A549 (cell line): ENCODE data around the gene PRKAR2B. TPM values are rescaled to one million over a fixed set of nuclear protein-coding genes. Genes with fewer than 3 reads are reported as not detected.

ENCODE experiments used
- ATAC-seq, 2 experiments: fragments of 200-7000 bp in 1 of 2; fragments of >200 bp in 1 of 2; cut with Nextera tagmentation in 1 of 2; cut with Tn5 transposase in 1 of 2; 3 replicates each; pipeline versions ENCODE4 v1.8.0 to v1.9.1; 2018 to 2020; ENCODE audit warnings: mild to moderate bottlenecking in 1 of 2, moderate library complexity in 1 of 2
- CTCF ChIA-PET: fragments of 300-600 bp; sonication (Branson Sonifier 250); formaldehyde crosslinking; extraction: SDS; loops from one replicate; lab custom pipeline; 2021; ENCODE audit warnings: antibody characterized with exemption, inconsistent platforms; lab: Yijun Ruan, JAX
- POLR2A ChIA-PET: fragments of 350-600 bp; formaldehyde crosslinking; extraction: SDS; loops from one replicate; lab custom pipeline; 2021; ENCODE audit warnings: antibody characterized with exemption, inconsistent platforms; lab: Yijun Ruan, JAX
- DNase-seq, 2 experiments: peaks; one replicate each; pipeline versions ENCODE4 v3.0.0 to v3.0.0-alpha.2; 2011 to 2016; ENCODE audit warnings: low read depth in 1 of 2, low spot score in 1 of 2
- FAIRE-seq: peaks from 2 replicates; lab custom pipeline; 2011; peaks lifted over from hg19 to GRCh38; lab: Jason Lieb, UNC
- H3K27ac ChIP-seq, 2 experiments: fragments of >200 bp; sonication (Bioruptor Twin); formaldehyde crosslinking; 3 replicates each; pipeline ENCODE4 v1.5.1; 2016 to 2017
- H3K4me1 ChIP-seq: fragments of >200 bp; sonication (Bioruptor Twin); formaldehyde crosslinking; 3 replicates; pipeline ENCODE4 v1.6.1; 2016
- H3K4me2 ChIP-seq: fragments of >200 bp; sonication (Bioruptor Twin); formaldehyde crosslinking; 3 replicates; pipeline ENCODE4 v1.6.1; 2016
- H3K4me3 ChIP-seq: fragments of >200 bp; sonication (Bioruptor Twin); formaldehyde crosslinking; 3 replicates; pipeline ENCODE4 v1.5.1; 2016
- H3K9me3 ChIP-seq: fragments of >200 bp; sonication (Bioruptor Twin); formaldehyde crosslinking; 3 replicates; pipeline ENCODE4 v1.6.1; 2016
- ATOH8 ChIP-seq: fragments of 250-450 bp; sonication (Bioruptor Pico); IDR thresholded peaks from 2 replicates; pipeline ENCODE4 v1.5.0; 2020; ENCODE audit warnings: low read depth, mild to moderate bottlenecking, moderate library complexity
- CTCF ChIP-seq: fragments of >200 bp; sonication (Bioruptor Twin); formaldehyde crosslinking; IDR thresholded peaks from 3 replicates; pipeline ENCODE4 v1.5.1; 2016
- E2F6 ChIP-seq: IDR thresholded peaks from 2 replicates; pipeline ENCODE4 v1.6.1; 2012; ENCODE audit warnings: low read depth, borderline replicate concordance
- EP300 ChIP-seq, 2 experiments: fragments of >200 bp; sonication (Bioruptor Twin); formaldehyde crosslinking; IDR thresholded peaks; 2 replicates in 1 of 2; 3 replicates in 1 of 2; pipeline ENCODE4 v1.6.1; 2016 to 2017
- FOSB ChIP-seq: fragments of 250-450 bp; sonication (Bioruptor Pico); IDR thresholded peaks from 2 replicates; pipeline ENCODE4 v1.5.0; 2020; ENCODE audit warnings: mild to moderate bottlenecking, moderate library complexity
- GATA3 ChIP-seq: IDR thresholded peaks from 2 replicates; pipeline ENCODE4 v1.6.1; 2012; ENCODE audit warnings: borderline replicate concordance
- HES2 ChIP-seq: fragments of >200 bp; sonication (Bioruptor Twin); formaldehyde crosslinking; IDR thresholded peaks from 2 replicates; pipeline ENCODE4 v1.6.1; 2016
- HEYL ChIP-seq: fragments of 250-450 bp; sonication (Bioruptor Pico); IDR thresholded peaks from 2 replicates; pipeline ENCODE4 v1.8.0; 2021; ENCODE audit warnings: mild to moderate bottlenecking, moderate library complexity
- HMGXB4 ChIP-seq: fragments of 250-450 bp; sonication (Bioruptor Pico); IDR thresholded peaks from 2 replicates; pipeline ENCODE4 v1.5.0; 2021; ENCODE audit warnings: mild to moderate bottlenecking, moderate library complexity, borderline replicate concordance
- KDM1A ChIP-seq: fragments of 200-600 bp; sonication (generic); IDR thresholded peaks from 2 replicates; pipeline ENCODE4 v1.6.1; 2016; ENCODE audit warnings: low read depth, mild to moderate bottlenecking
- KDM5A ChIP-seq: fragments of 200-600 bp; sonication (generic); IDR thresholded peaks from 2 replicates; pipeline ENCODE4 v1.6.1; 2016; ENCODE audit warnings: antibody characterized with exemption, mild to moderate bottlenecking
- MAZ ChIP-seq: fragments of 150-350 bp; IDR thresholded peaks from 2 replicates; pipeline ENCODE4 v1.6.1; 2014; ENCODE audit warnings: antibody characterized with exemption, low read depth, low read length, borderline replicate concordance
- NFE2L2 ChIP-seq: fragments of 150-350 bp; conservative IDR thresholded peaks from 2 replicates; pipeline ENCODE4 v1.6.1; 2014; ENCODE audit warnings: low read length
- NPAS2 ChIP-seq: fragments of 250-450 bp; sonication (Bioruptor Pico); IDR thresholded peaks from 2 replicates; pipeline ENCODE4 v1.8.0; 2022; ENCODE audit warnings: mild to moderate bottlenecking, moderate library complexity, borderline replicate concordance
- NR3C1 ChIP-seq: fragments of >200 bp; sonication (Bioruptor Twin); formaldehyde crosslinking; IDR thresholded peaks from 3 replicates; pipeline ENCODE4 v1.6.1; 2017
- PHF8 ChIP-seq: fragments of 200-600 bp; sonication (generic); IDR thresholded peaks from 2 replicates; pipeline ENCODE4 v1.6.1; 2016; ENCODE audit warnings: low read depth, mild to moderate bottlenecking, antibody characterized with exemption, moderate library complexity, borderline replicate concordance
- POLR2AphosphoS2 ChIP-seq: conservative IDR thresholded peaks from 2 replicates; pipeline ENCODE4 v1.6.1; 2012; ENCODE audit warnings: low read length, improper control_type of control experiment, inconsistent platforms
- RCOR1 ChIP-seq: fragments of 150-350 bp; IDR thresholded peaks from 2 replicates; pipeline ENCODE4 v1.6.1; 2014; ENCODE audit warnings: antibody characterized with exemption, low read length, low read depth
- RFX5 ChIP-seq: fragments of 450-650 bp; IDR thresholded peaks from 2 replicates; pipeline ENCODE4 v1.7.1; 2014; ENCODE audit warnings: antibody characterized with exemption, mild to moderate bottlenecking, moderate library complexity
- SREBF2 ChIP-seq: fragments of 450-650 bp; IDR thresholded peaks from 2 replicates; pipeline ENCODE4 v1.6.1; 2014; ENCODE audit warnings: mild to moderate bottlenecking, moderate library complexity
- TFCP2L1 ChIP-seq: fragments of 250-450 bp; sonication (Bioruptor Pico); IDR thresholded peaks from 2 replicates; pipeline ENCODE4 v1.5.0; 2021; ENCODE audit warnings: mild to moderate bottlenecking
- TP53 ChIP-seq: fragments of 250-450 bp; sonication (Bioruptor Pico); IDR thresholded peaks from 2 replicates; pipeline ENCODE4 v1.5.0; 2021; ENCODE audit warnings: mild to moderate bottlenecking, moderate library complexity
- USF2 ChIP-seq: fragments of 450-650 bp; IDR thresholded peaks from 2 replicates; pipeline ENCODE4 v1.6.1; 2014; ENCODE audit warnings: antibody characterized with exemption
- ZSCAN20 ChIP-seq: fragments of 250-450 bp; sonication (Bioruptor Pico); IDR thresholded peaks from 2 replicates; pipeline ENCODE4 v1.8.0; 2022; ENCODE audit warnings: mild to moderate bottlenecking, moderate library complexity
- WGBS: methylation state at CpG from one replicate; pipeline ENCODE4 v1.1.6; 2017; ENCODE audit errors: missing lambda C conversion rate; 5-methylcytosine and 5-hydroxymethylcytosine counted together
- polyA plus RNA-seq, 4 experiments: library from polyadenylated mRNA; depleted of rRNA in 3 of 4; stranded (reverse); fragments of >200 nt; fragmentation: RNase III in 1 of 4; extraction: RNeasy Plus Mini Kit Qiagen cat#74134 plus additional on column Dnase treatment in 1 of 4; gene quantifications; 2 replicates in 3 of 4; 3 replicates in 1 of 4; pipeline ENCODE4 v1.2.3, GENCODE V29; 2011 to 2017

The PRKAR2B gene
- polyA plus RNA-seq, 2 of the 4 experiments (the other 2 are of a cell fraction): 3.6 to 4.4 TPM

GRCh38 chr7:107068156-107068555 lies 23.7 kb downstream of the PRKAR2B start:
- DNase-seq: no peak
- no peak overlapping the region for H3K4me3 ChIP-seq
- ATAC-seq: no peak
- no peak for FAIRE-seq
- H3K27ac ChIP-seq: no peak overlapping the region
- H3K9me3 ChIP-seq: no peaks in the 10 kb centered on the region
- no peak overlapping the region for H3K4me2 ChIP-seq
- no peaks in the 10 kb centered on the region for H3K4me1 ChIP-seq
- POLR2A ChIA-PET: no interaction called here
- 47% methylated on average over 3 of the region's 3 CpGs for WGBS
- CTCF ChIA-PET: no interaction called here
- no peak for TF ChIP-seq RFX5
- TF ChIP-seq NR3C1: no peak
- TF ChIP-seq CTCF: no peak
- no peak for TF ChIP-seq SREBF2
- no peak for TF ChIP-seq NPAS2
- TF ChIP-seq HMGXB4 (CRISPR knock-in tag): no peak
- no peak for TF ChIP-seq KDM1A
- TF ChIP-seq ATOH8: no peak
- TF ChIP-seq TFCP2L1 (CRISPR knock-in tag): no peak
- no peak for TF ChIP-seq ZSCAN20 (CRISPR knock-in tag)
- no peak for TF ChIP-seq HEYL (CRISPR knock-in tag)
- no peak for TF ChIP-seq TP53 (CRISPR knock-in tag)

GRCh38 chr7:107069457-107069856 lies 25.0 kb downstream of the PRKAR2B start:
- FAIRE-seq (no peak), DNase-seq (no peak), ATAC-seq (no peak)
- TF ChIP-seq KDM1A: no peak
- no peak overlapping the region for H3K4me2 ChIP-seq
- POLR2A ChIA-PET: no interaction called here
- H3K4me1 ChIP-seq: no peaks in the 10 kb centered on the region
- H3K4me3 ChIP-seq: no peak overlapping the region
- H3K9me3 ChIP-seq: no peaks in the 10 kb centered on the region
- 79% methylated on average over 4 of the region's 4 CpGs for WGBS
- no peak overlapping the region for H3K27ac ChIP-seq
- CTCF ChIA-PET: no interaction called here

- FAIRE-seq (no peak), DNase-seq (no peak), ATAC-seq (no peak)
- CTCF ChIA-PET: no interaction called here
- H3K4me2 ChIP-seq: no peak overlapping the region
- H3K27ac ChIP-seq: no peak overlapping the region
- POLR2A ChIA-PET: no interaction called here
- 39% methylated on average over 2 of the region's 2 CpGs for WGBS
- no peak overlapping the region for H3K4me3 ChIP-seq
- H3K4me1 ChIP-seq: no peaks in the 10 kb centered on the region
- no peaks in the 10 kb centered on the region for H3K9me3 ChIP-seq
- TF ChIP-seq NFE2L2 (no peak), EP300 (IDR thresholded peaks at IDR 0.05) (no peak), HES2 (no peak), KDM5A (no peak), KDM1A (no peak), TFCP2L1 (CRISPR knock-in tag) (no peak), POLR2AphosphoS2 (no peak), USF2 (no peak), ZSCAN20 (CRISPR knock-in tag) (no peak), HMGXB4 (CRISPR knock-in tag) (no peak), E2F6 (no peak), RCOR1 (no peak), GATA3 (no peak), MAZ (no peak), PHF8 (no peak), CTCF (no peak), FOSB (no peak)
Measured at GRCh38 chr7:107070710-107071109, 26.2 kb downstream of the PRKAR2B start.
